Neutrophil (primary cell): ENCODE data around the gene AGPS.

ENCODE experiments used
- H3K27ac ChIP-seq: fragments of 200-600 bp; sonication (generic); 2 replicates; pipeline ENCODE4 v1.5.1; 2016; ENCODE audit warnings: mild to moderate bottlenecking, moderate library complexity
- H3K27me3 ChIP-seq: fragments of 200-600 bp; sonication (generic); 2 replicates; pipeline ENCODE4 v1.6.0; 2016; ENCODE audit warnings: mild to moderate bottlenecking
- H3K36me3 ChIP-seq: fragments of 200-600 bp; sonication (generic); 2 replicates; pipeline ENCODE4 v1.5.1; 2017
- H3K4me1 ChIP-seq, 2 experiments: fragments of 200-600 bp in 1 of 2; sonication (generic) in 1 of 2; 1 replicate in 1 of 2; 2 replicates in 1 of 2; pipeline versions ENCODE4 v1.5.1 to v1.6.1; 2013 to 2016; ENCODE audit warnings: low read depth in 1 of 2, low read length in 1 of 2, mild to moderate bottlenecking in 1 of 2, moderate library complexity in 1 of 2; ENCODE audit not compliant: control insufficient read depth in 1 of 2, insufficient read depth in 1 of 2
- H3K4me3 ChIP-seq, 2 experiments: fragments of 200-600 bp in 1 of 2; sonication (generic) in 1 of 2; 1 replicate in 1 of 2; 2 replicates in 1 of 2; pipeline ENCODE4 v1.5.1; 2013 to 2016; ENCODE audit warnings: low read depth in 1 of 2, low read length in 1 of 2, mild to moderate bottlenecking in 1 of 2, moderate library complexity in 1 of 2
- H3K9me3 ChIP-seq: fragments of 200-600 bp; sonication (generic); 2 replicates; pipeline ENCODE4 v1.5.1; 2016
- CTCF ChIP-seq: fragments of 200-600 bp; sonication (generic); IDR thresholded peaks from 2 replicates; pipeline ENCODE4 v1.5.1; 2016; ENCODE audit warnings: antibody characterized with exemption

Gene AGPS

DNA sequence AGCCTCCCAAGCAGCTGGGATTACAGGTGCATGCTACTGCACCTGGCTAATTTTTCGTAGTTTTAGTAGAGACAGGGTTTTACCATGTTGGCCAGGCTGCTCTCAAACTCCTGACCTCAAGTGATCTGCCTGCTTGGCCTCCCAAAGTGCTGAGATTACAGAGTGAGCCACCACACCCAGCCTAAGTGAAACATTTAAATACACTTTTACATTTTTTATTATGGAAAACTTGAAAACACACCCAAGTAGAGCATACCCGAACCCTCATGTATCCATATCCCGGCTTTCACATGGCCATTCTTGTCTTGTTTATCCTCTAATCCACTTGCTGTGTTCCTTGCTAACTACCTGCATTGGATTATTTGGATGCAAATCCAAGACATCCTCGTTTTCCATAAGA, 13.2 kb upstream of the AGPS start:
- no peak overlapping the region for H3K4me3 ChIP-seq
- no peak overlapping the region for H3K27ac ChIP-seq
- H3K27me3 ChIP-seq, result no peaks in the 10 kb centered on the region
- TF ChIP-seq CTCF, result no peak
- H3K9me3 ChIP-seq, result no peaks in the 10 kb centered on the region
- H3K36me3 ChIP-seq, result no peaks in the 10 kb centered on the region
- H3K4me1 ChIP-seq, result peaks cover 21 to 24% of the 10 kb centered on the region in 2 experiments

- Histone ChIP-seq H3K27me3 (no peaks in the 10 kb centered on the region), H3K4me1 (peaks cover 29 to 31% of the 10 kb centered on the region in 2 experiments)
- TF ChIP-seq CTCF, result no peak
Measured at GRCh38 chr2:177380181-177380580, 12.4 kb upstream of the AGPS start.

GRCh38 chr2:177383935-177384334, 8.6 kb upstream of the AGPS start:
- Histone ChIP-seq H3K27me3 (no peaks in the 10 kb centered on the region), H3K36me3 (no peaks in the 10 kb centered on the region), H3K4me3 (no peak overlapping the region), H3K27ac (peak overlapping the region; percentile 72), H3K4me1 (peaks cover 29 to 34% of the 10 kb centered on the region in 2 experiments), H3K9me3 (no peaks in the 10 kb centered on the region)
- TF ChIP-seq CTCF, result no peak

More at GRCh38 chr2:177380181-177380580, 12.4 kb upstream of the AGPS start:
- Histone ChIP-seq H3K4me3 (no peak overlapping the region), H3K9me3 (no peaks in the 10 kb centered on the region), H3K36me3 (no peaks in the 10 kb centered on the region), H3K27ac (no peak overlapping the region)

DNA sequence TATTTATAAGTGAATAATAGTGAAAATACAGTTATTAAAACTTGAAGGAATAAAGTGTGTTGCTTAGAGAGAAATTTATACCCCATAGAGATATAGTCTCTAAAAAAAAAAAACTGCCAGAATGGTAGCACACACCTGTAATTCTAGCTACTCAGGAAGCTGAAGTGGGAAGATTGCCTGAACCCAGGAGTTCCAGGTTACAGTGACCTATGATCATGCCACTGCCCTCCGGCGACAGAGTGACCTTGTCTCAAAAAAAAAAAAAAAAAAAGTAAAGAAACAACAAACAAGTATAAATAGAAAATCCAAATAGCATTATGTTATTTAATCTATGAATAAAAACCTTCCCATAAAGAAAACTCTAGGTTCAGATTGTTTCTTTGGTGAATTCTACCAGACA, 7.4 kb upstream of the AGPS start:
- Histone ChIP-seq H3K4me3 (no peak overlapping the region), H3K4me1 (peaks cover 29 to 34% of the 10 kb centered on the region in 2 experiments), H3K36me3 (no peaks in the 10 kb centered on the region), H3K27me3 (no peaks in the 10 kb centered on the region), H3K9me3 (no peaks in the 10 kb centered on the region), H3K27ac (no peak overlapping the region)
- TF ChIP-seq CTCF, result no peak

- Histone ChIP-seq H3K36me3 (no peaks in the 10 kb centered on the region), H3K4me1 (peaks cover 50 to 51% of the 10 kb centered on the region in 2 experiments), H3K27ac (peak overlapping the region; percentile 81), H3K4me3 (peak overlapping the region; percentile 77 to 79), H3K9me3 (no peaks in the 10 kb centered on the region), H3K27me3 (no peaks in the 10 kb centered on the region)
- TF ChIP-seq CTCF, result no peak
Measured at GRCh38 chr2:177391822-177392372, 676 bp upstream of the AGPS start.
